OCI-LY1 (cell line): ENCODE data around the gene STRA6.

Experiments used
- CTCF ChIP-seq: fragments of 200-600 bp; sonication (generic), shearing (Covaris generic); IDR thresholded peaks from 2 replicates; pipeline ENCODE4 v1.5.1; 2017; ENCODE audit warnings: mild to moderate bottlenecking, antibody characterized with exemption, low read length, moderate library complexity, mixed read lengths
- EZH2 ChIP-seq: fragments of 200-600 bp; sonication (generic), shearing (Covaris generic); IDR thresholded peaks from 2 replicates; pipeline ENCODE4 v1.8.0; 2017; ENCODE audit warnings: borderline replicate concordance, mixed run types, mild to moderate bottlenecking, antibody characterized with exemption, low read length, moderate library complexity, mixed read lengths

GRCh38 chr15:74243431-74243830 lies 40.8 kb upstream of the STRA6 start:
- TF ChIP-seq CTCF, result no peak
- TF ChIP-seq EZH2, result no peak
